Amniotic epithelial cell (primary cell): ENCODE data around the gene MBNL2.
A peak's percentile ranks its signal among the peaks of the same experiment; 100 is the strongest.

ENCODE experiments used
- DNase-seq: peaks from one replicate; pipeline ENCODE4 v3.0.0-alpha.2; 2010; ENCODE audit warnings: low read depth

The MBNL2 gene

GRCh38 chr13:97273341-97273831, 51.3 kb downstream of the MBNL2 start:
- no peak for DNase-seq

GRCh38 chr13:97274829-97275649, 52.9 kb downstream of the MBNL2 start:
- DNase-seq, result peak; percentile 86

- no peak for DNase-seq
Measured at GRCh38 chr13:97275776-97276501, 53.8 kb downstream of the MBNL2 start.

GRCh38 chr13:97276862-97277269, 54.7 kb downstream of the MBNL2 start:
- DNase-seq, result no peak

GRCh38 chr13:97278435-97279411, 56.6 kb downstream of the MBNL2 start:
- DNase-seq, result no peak

- peak; percentile 52 for DNase-seq
Measured at GRCh38 chr13:97279913-97280312, 57.8 kb downstream of the MBNL2 start.

GRCh38 chr13:97280478-97280877, 58.3 kb downstream of the MBNL2 start:
- no peak for DNase-seq

GRCh38 chr13:97281028-97281427, 58.9 kb downstream of the MBNL2 start:
- DNase-seq, result no peak

- DNase-seq, result no peak
Measured at GRCh38 chr13:97282705-97283104, 60.6 kb downstream of the MBNL2 start.

GRCh38 chr13:97283888-97284287, 61.8 kb downstream of the MBNL2 start:
- no peak for DNase-seq

- DNase-seq, result peak; percentile 54
Measured at GRCh38 chr13:97284558-97284957, 62.4 kb downstream of the MBNL2 start.

GRCh38 chr13:97285221-97285955, 63.3 kb downstream of the MBNL2 start:
- DNase-seq, result no peak

GRCh38 chr13:97286317-97287046, 64.3 kb downstream of the MBNL2 start:
- no peak for DNase-seq

- DNase-seq, result no peak
Measured at GRCh38 chr13:97287047-97287383, 64.9 kb downstream of the MBNL2 start.

GRCh38 chr13:97288486-97288900, 66.4 kb downstream of the MBNL2 start:
- DNase-seq, result no peak

- DNase-seq, result no peak
Measured at GRCh38 chr13:97289514-97290298, 67.6 kb downstream of the MBNL2 start.

- DNase-seq, result peak; percentile 70
Measured at GRCh38 chr13:97295283-97296182, 73.4 kb downstream of the MBNL2 start.

- no peak for DNase-seq
Measured at GRCh38 chr13:97296740-97297139, 74.6 kb downstream of the MBNL2 start.

GRCh38 chr13:97298816-97299215, 76.7 kb downstream of the MBNL2 start:
- DNase-seq, result peak; percentile 47
